HepG2 (cell line): ENCODE measurements around the gene RPS8. TPM values are rescaled to one million over a fixed set of nuclear protein-coding genes. Genes with fewer than 3 reads are reported as not detected.

Experiments used
- ATAC-seq: fragments of 200-7000 bp; cut with Tn5 transposase; 3 replicates; pipeline ENCODE4 v1.9.1; 2020; ENCODE audit warnings: mild to moderate bottlenecking, moderate library complexity
- BruUV-seq: library from RNA; stranded (reverse); fragments of 400-500 nt; replicated peaks from 2 replicates; lab custom pipeline; 2021; lab: Mats Ljungman, UMichigan
- CTCF ChIA-PET: fragments of 300-600 bp; formaldehyde crosslinking; extraction: SDS; loops from one replicate; lab custom pipeline; 2021; ENCODE audit warnings: low total read pairs, inconsistent platforms, low intra/inter-chr PET ratio; lab: Yijun Ruan, JAX
- POLR2A ChIA-PET: fragments of 350-600 bp; sonication (Branson Sonifier 250); formaldehyde crosslinking; loops from one replicate; lab custom pipeline; 2020; ENCODE audit warnings: antibody characterized with exemption, inconsistent platforms; lab: Yijun Ruan, JAX
- DNase-seq: peaks from one replicate; pipeline ENCODE4 v3.0.0-alpha.2; 2015; ENCODE audit warnings: low spot score
- FAIRE-seq: peaks from 3 replicates; lab custom pipeline; 2011; peaks lifted over from hg19 to GRCh38; lab: Jason Lieb, UNC
- H2AFZ ChIP-seq: one replicate; pipeline ENCODE4 v1.6.1; 2011; ENCODE audit warnings: low read length, inconsistent platforms
- H3K27ac ChIP-seq: fragments of 300-600 bp; 3 replicates; pipeline ENCODE4 v1.8.0; 2011; ENCODE audit warnings: mixed run types, mild to moderate bottlenecking, mixed read lengths, low read length, inconsistent platforms; ENCODE audit not compliant: insufficient read depth; ENCODE audit errors: extremely low read length
- H3K27me3 ChIP-seq, 2 experiments: fragments of 200-600 bp in 1 of 2; 2 replicates in 1 of 2; 3 replicates in 1 of 2; pipeline versions ENCODE4 v1.6.0 to v1.8.0; 2011; ENCODE audit warnings: low read length in 2 of 2, mild to moderate bottlenecking in 2 of 2, moderate library complexity in 2 of 2, inconsistent platforms in 1 of 2; ENCODE audit not compliant: insufficient read depth in 2 of 2, control insufficient read depth in 1 of 2
- H3K36me3 ChIP-seq, 2 experiments: fragments of 200-600 bp in 1 of 2; replicated peaks in 1 of 2; 2 replicates in 1 of 2; 3 replicates in 1 of 2; pipeline versions ENCODE4 v1.5.1 to v1.8.0; 2011; ENCODE audit warnings: low read length in 2 of 2, inconsistent platforms in 1 of 2; ENCODE audit not compliant: insufficient read depth in 2 of 2, control insufficient read depth in 1 of 2
- H3K4me1 ChIP-seq: 2 replicates; pipeline ENCODE4 v1.5.1; 2012; ENCODE audit warnings: low read length, inconsistent platforms; ENCODE audit not compliant: insufficient read depth
- H3K4me2 ChIP-seq: 2 replicates; pipeline ENCODE4 v1.6.0; 2011; ENCODE audit warnings: low read depth, low read length, inconsistent platforms
- H3K4me3 ChIP-seq, 3 experiments: fragments of 200-600 bp in 1 of 3; sonication (generic), shearing (Covaris generic) in 1 of 3; replicated peaks in 1 of 3; 2 replicates each; pipeline ENCODE4 v1.5.1; 2011 to 2016; ENCODE audit warnings: low read length in 3 of 3, inconsistent platforms in 2 of 3, low read depth in 2 of 3, mild to moderate bottlenecking in 2 of 3, control low read depth in 1 of 3, mixed read lengths in 1 of 3; ENCODE audit not compliant: insufficient read depth in 1 of 3
- H3K79me2 ChIP-seq: one replicate; pipeline ENCODE4 v1.6.1; 2011; ENCODE audit warnings: low read length, inconsistent platforms; ENCODE audit not compliant: insufficient read depth
- H3K9ac ChIP-seq: 2 replicates; pipeline ENCODE4 v1.6.0; 2011; ENCODE audit warnings: mild to moderate bottlenecking, low read depth, low read length, inconsistent platforms; ENCODE audit not compliant: insufficient read depth
- H3K9me3 ChIP-seq: 2 replicates; pipeline ENCODE4 v1.5.1; 2012; ENCODE audit warnings: mild to moderate bottlenecking, low read length
- H4K20me1 ChIP-seq: 2 replicates; pipeline ENCODE4 v1.6.0; 2011; ENCODE audit warnings: inconsistent platforms, mild to moderate bottlenecking, low read length, moderate library complexity; ENCODE audit not compliant: insufficient read depth
- ADNP ChIP-seq: sonication (generic); formaldehyde crosslinking; IDR thresholded peaks from 2 replicates; pipeline ENCODE4 v1.4.0; 2020; ENCODE audit warnings: missing genetic modification reagents
- AKNA ChIP-seq: sonication (generic); formaldehyde crosslinking; IDR thresholded peaks from 2 replicates; pipeline ENCODE4 v1.4.0; 2020; ENCODE audit warnings: missing genetic modification reagents, borderline replicate concordance
- CBX5 ChIP-seq: sonication (generic); formaldehyde crosslinking; IDR thresholded peaks from 2 replicates; pipeline ENCODE4 v1.4.0; 2020; ENCODE audit warnings: missing genetic modification reagents, borderline replicate concordance
- DDIT3 ChIP-seq: sonication (generic); formaldehyde crosslinking; IDR thresholded peaks from 2 replicates; pipeline ENCODE4 v1.4.0; 2020; ENCODE audit warnings: mild to moderate bottlenecking, missing genetic modification reagents
- FOXJ3 ChIP-seq: sonication (generic); formaldehyde crosslinking; IDR thresholded peaks from 2 replicates; pipeline ENCODE4 v1.4.0; 2020; ENCODE audit warnings: missing genetic modification reagents, mild to moderate bottlenecking, borderline replicate concordance
- HOXA3 ChIP-seq: sonication (generic); formaldehyde crosslinking; IDR thresholded peaks from 2 replicates; pipeline ENCODE4 v1.5.0; 2020; ENCODE audit warnings: missing genetic modification reagents
- KAT2B ChIP-seq: fragments of 150-350 bp; IDR thresholded peaks from 2 replicates; pipeline ENCODE4 v1.6.1; 2014; ENCODE audit warnings: low read depth, low read length, borderline replicate concordance
- ONECUT2 ChIP-seq: sonication (generic); formaldehyde crosslinking; IDR thresholded peaks from 2 replicates; pipeline ENCODE4 v1.4.0; 2020; ENCODE audit warnings: missing genetic modification reagents
- SP4 ChIP-seq: sonication (generic); formaldehyde crosslinking; IDR thresholded peaks from 2 replicates; pipeline ENCODE4 v1.8.1; 2023; ENCODE audit warnings: mild to moderate bottlenecking, missing genetic modification reagents
- SRF ChIP-seq: IDR thresholded peaks from 2 replicates; pipeline ENCODE4 v1.6.1; 2011; ENCODE audit warnings: mild to moderate bottlenecking, low read depth, low read length, moderate library complexity
- ZBTB39 ChIP-seq: sonication (generic); formaldehyde crosslinking; IDR thresholded peaks from 2 replicates; pipeline ENCODE4 v1.5.0; 2020; ENCODE audit warnings: missing genetic modification reagents
- ZNF335 ChIP-seq: sonication (generic); formaldehyde crosslinking; IDR thresholded peaks from 2 replicates; pipeline ENCODE4 v1.4.0; 2020; ENCODE audit warnings: missing genetic modification reagents
- ZNF446 ChIP-seq: sonication (generic); formaldehyde crosslinking; IDR thresholded peaks from 2 replicates; pipeline ENCODE4 v1.5.0; 2020; ENCODE audit warnings: mild to moderate bottlenecking, missing genetic modification reagents
- ZNF558 ChIP-seq: sonication (generic); formaldehyde crosslinking; IDR thresholded peaks from 2 replicates; pipeline ENCODE4 v1.9.0; 2022; ENCODE audit warnings: mild to moderate bottlenecking, missing genetic modification reagents, borderline replicate concordance
- ZNF563 ChIP-seq: sonication (generic); formaldehyde crosslinking; IDR thresholded peaks from 2 replicates; pipeline ENCODE4 v1.8.0; 2022; ENCODE audit warnings: mild to moderate bottlenecking, moderate library complexity, missing genetic modification reagents
- ZNF570 ChIP-seq: sonication (generic); formaldehyde crosslinking; IDR thresholded peaks from 2 replicates; pipeline ENCODE4 v1.4.0; 2020; ENCODE audit warnings: mild to moderate bottlenecking, missing genetic modification reagents, borderline replicate concordance
- ZNF841 ChIP-seq: sonication (generic); formaldehyde crosslinking; IDR thresholded peaks from 2 replicates; pipeline ENCODE4 v1.8.1; 2023; ENCODE audit warnings: missing genetic modification reagents, borderline replicate concordance
- ZNF850 ChIP-seq: sonication (generic); formaldehyde crosslinking; conservative IDR thresholded peaks from 2 replicates; pipeline ENCODE4 v1.9.0; 2021; ENCODE audit warnings: mild to moderate bottlenecking, missing genetic modification reagents
- WGBS: methylation state at CpG from one replicate; pipeline ENCODE4 v1.1.6; 2017; ENCODE audit warnings: low lambda C conversion rate; 5-methylcytosine and 5-hydroxymethylcytosine counted together
- in situ Hi-C: cut with HindIII; loops from 2 replicates; pipeline ENCODE4 v1.10.0; 2017; ENCODE audit warnings: low pct_unique_long_range_greater_than_20kb; ENCODE audit not compliant: extremely low pct_ligation_motif_present
- intact Hi-C: fragments of 100-400 bp; cut with micrococcal nuclease; formaldehyde crosslinking; loops from one replicate; pipeline ENCODE4 v1.10.0; 2022; ENCODE audit not compliant: unreplicated experiment
- polyA plus RNA-seq, 8 experiments: library from polyadenylated mRNA; depleted of rRNA in 3 of 8; stranded (reverse) in 7 of 8; unstranded in 1 of 8; fragments of >200 nt; fragmentation: Illumina TruSeq in 4 of 8; extraction: Trizol in 4 of 8; gene quantifications; 2 replicates each; pipeline versions ENCODE4 v1.2.1 to v1.2.3, GENCODE V29; 2011 to 2016; ENCODE audit warnings: low read depth in 4 of 8, missing spikeins in 1 of 8, mixed read lengths in 1 of 8; ENCODE audit not compliant: insufficient read depth in 1 of 8
- total RNA-seq, 5 experiments: library from RNA; depleted of rRNA; stranded (reverse); fragments of >200 nt; fragmentation: Illumina TruSeq; extraction: Trizol; gene quantifications; 2 replicates each; pipeline ENCODE4 v1.2.3, GENCODE V29; 2016; ENCODE audit warnings: low read depth in 1 of 5

Gene RPS8
- total and polyA plus RNA-seq, 2 of the 13 experiments (the other 11 are each of a cell fraction or from before 2014, with no cell fraction given): 2,628 to 2,822 TPM

- no peak for DNase-seq
- Histone ChIP-seq H3K4me2 (peak overlapping the region; percentile 98; the same call in 1 of the 2 replicates), H3K36me3 (no peaks in the 10 kb centered on the region), H3K4me3 (no peak overlapping the region; a peak in 1 of 6 replicates), H3K9ac (no peak overlapping the region), H2AFZ (no peak overlapping the region), H4K20me1 (no peaks in the 10 kb centered on the region), H3K9me3 (no peaks in the 10 kb centered on the region), H3K27me3 (peaks cover 0 to 16% of the 10 kb centered on the region in 2 experiments; a peak in 1 of 5 replicates), H3K79me2 (no peaks in the 10 kb centered on the region), H3K27ac (no peak overlapping the region), H3K4me1 (peaks cover 69% of the 10 kb centered on the region)
- no peak for FAIRE-seq
- in situ Hi-C loops: loop anchor here (5.0 to 25.0 kb wide), 2 partner anchors 36 to 184 kb away; partner anchors contain the start of genes HECTD3 and UROD
- 91% methylated on average over 21 of the region's 21 CpGs for WGBS
- intact Hi-C loops: loop anchor here (10.0 kb wide), 1 partner anchor 477 kb away; no protein-coding TSS in a partner anchor
- no TSS peak for BruUV-seq
- ATAC-seq: no peak
- CTCF ChIA-PET: interaction anchor here (1.2 kb wide), 1 partner anchor 8 kb away, joined by 4 read pairs; no protein-coding TSS in a partner anchor
- POLR2A ChIA-PET: interaction anchor here (0.7 to 11.3 kb wide), 13 partner anchors 10 to 512 kb away, joined by 3 to 570 read pairs (median 13); partner anchors contain the start of genes BEST4, BTBD19, DYNLT4 and HECTD3
- TF ChIP-seq ZBTB39 (CRISPR knock-in tag): no peak
- TF ChIP-seq ZNF850 (CRISPR knock-in tag): no peak
- no peak for TF ChIP-seq FOXJ3
- TF ChIP-seq ONECUT2: no peak
- no peak for TF ChIP-seq SRF
- TF ChIP-seq ADNP (CRISPR knock-in tag): no peak
- no peak for TF ChIP-seq ZNF335 (CRISPR knock-in tag)
- no peak for TF ChIP-seq ZNF570 (CRISPR knock-in tag)
- TF ChIP-seq SP4 (CRISPR knock-in tag): no peak
- no peak for TF ChIP-seq ZNF558 (CRISPR knock-in tag)
- no peak for TF ChIP-seq KAT2B
- TF ChIP-seq ZNF841 (CRISPR knock-in tag): no peak
- TF ChIP-seq DDIT3: no peak
- no peak for TF ChIP-seq ZNF563
- TF ChIP-seq CBX5 (CRISPR knock-in tag): no peak
- 0 out of 2 replicates have a peak, but pooled peaks have one; percentile 8 for TF ChIP-seq HOXA3 (CRISPR knock-in tag)
- TF ChIP-seq ZNF446: no peak
- no peak for TF ChIP-seq AKNA (CRISPR knock-in tag)
Measured at GRCh38 chr1:44828003-44828651, 52.8 kb downstream of the RPS8 start.
